CD14-positive monocyte (primary cell): Measurements from ENCODE around the gene E2F2. TPM values are rescaled to one million over a fixed set of nuclear protein-coding genes. Genes with fewer than 3 reads are reported as not detected.

Source experiments
- DNase-seq, 3 donors: peaks; one replicate each; pipeline ENCODE4 v3.0.0-alpha.2; 2011 to 2022
- H2AFZ ChIP-seq: 2 replicates; pipeline ENCODE4 v1.6.0; 2012; ENCODE audit warnings: mild to moderate bottlenecking, low read depth, low read length, inconsistent platforms; ENCODE audit not compliant: insufficient read depth, poor library complexity, severe bottlenecking
- H3K27ac ChIP-seq, 2 donors: 1 replicate in 1 of 2; 2 replicates in 1 of 2; pipeline ENCODE4 v1.5.1; 2012 to 2013; ENCODE audit warnings: low read length in 2 of 2, control low read depth in 1 of 2, inconsistent platforms in 1 of 2, low read depth in 1 of 2, mild to moderate bottlenecking in 1 of 2
- H3K27me3 ChIP-seq, 2 donors: one replicate each; pipeline versions ENCODE4 v1.6.0 to v1.6.1; 2011 to 2013; ENCODE audit warnings: low read length in 2 of 2; ENCODE audit not compliant: control insufficient read depth in 2 of 2, insufficient read depth in 2 of 2
- H3K36me3 ChIP-seq, 2 donors: replicated peaks in 1 of 2; 1 replicate in 1 of 2; 2 replicates in 1 of 2; pipeline versions ENCODE4 v1.5.1 to v1.6.1; 2012 to 2013; ENCODE audit warnings: low read length in 2 of 2, control low read depth in 1 of 2, inconsistent platforms in 1 of 2, mild to moderate bottlenecking in 1 of 2; ENCODE audit not compliant: insufficient read depth in 2 of 2, control insufficient read depth in 1 of 2
- H3K4me1 ChIP-seq, 2 donors: 1 replicate in 1 of 2; 2 replicates in 1 of 2; pipeline versions ENCODE4 v1.5.1 to v1.6.1; 2012 to 2013; ENCODE audit warnings: low read length in 2 of 2, control low read depth in 1 of 2, inconsistent platforms in 1 of 2, mild to moderate bottlenecking in 1 of 2, moderate library complexity in 1 of 2; ENCODE audit not compliant: insufficient read depth in 2 of 2, control insufficient read depth in 1 of 2
- H3K4me2 ChIP-seq: replicated peaks from 2 replicates; pipeline ENCODE3; 2012; ENCODE audit warnings: low read length, moderate library complexity, mild to moderate bottlenecking; ENCODE audit not compliant: poor library complexity, severe bottlenecking; ENCODE audit errors: extremely low read depth
- H3K4me3 ChIP-seq, 3 experiments: fragments of 200-600 bp in 1 of 3; sonication (generic) in 1 of 3; replicated peaks in 1 of 3; 1 replicate in 2 of 3; 2 replicates in 1 of 3; pipeline ENCODE4 v1.5.1; 2011 to 2013; ENCODE audit warnings: low read length in 3 of 3, mild to moderate bottlenecking in 3 of 3, control low read depth in 2 of 3, low read depth in 2 of 3, inconsistent platforms in 1 of 3, moderate library complexity in 1 of 3
- H3K79me2 ChIP-seq: 2 replicates; pipeline ENCODE4 v1.6.0; 2012; ENCODE audit warnings: mild to moderate bottlenecking, control low read depth, inconsistent platforms, low read length, moderate library complexity; ENCODE audit not compliant: insufficient read depth
- H3K9ac ChIP-seq: 2 replicates; pipeline ENCODE4 v1.6.0; 2017; ENCODE audit warnings: low read length, mild to moderate bottlenecking; ENCODE audit not compliant: insufficient read depth, poor library complexity, severe bottlenecking
- H3K9me3 ChIP-seq, 2 donors: replicated peaks in 1 of 2; 1 replicate in 1 of 2; 2 replicates in 1 of 2; pipeline versions ENCODE4 v1.5.1 to v1.6.1; 2012 to 2013; ENCODE audit warnings: low read length in 2 of 2, control low read depth in 1 of 2; ENCODE audit not compliant: control insufficient read depth in 1 of 2, insufficient read depth in 1 of 2
- H4K20me1 ChIP-seq: 2 replicates; pipeline ENCODE4 v1.6.0; 2012; ENCODE audit warnings: mild to moderate bottlenecking, low read length, control low read depth, moderate library complexity; ENCODE audit not compliant: insufficient read depth
- H3K27ac Mint-ChIP-seq, 7 donors: one replicate each; pipeline ENCODE4 v1.8.0; 2020; ENCODE audit warnings: mild to moderate bottlenecking in 7 of 7, mixed read lengths in 7 of 7, moderate library complexity in 6 of 7, inconsistent platforms in 2 of 7
- H3K27me3 Mint-ChIP-seq, 3 donors: one replicate each; pipeline ENCODE4 v1.8.0; 2021 to 2022; ENCODE audit warnings: low read depth in 3 of 3, mild to moderate bottlenecking in 3 of 3, mixed read lengths in 3 of 3, moderate library complexity in 3 of 3, inconsistent platforms in 1 of 3
- H3K36me3 Mint-ChIP-seq, 2 donors: one replicate each; pipeline ENCODE4 v1.8.0; 2020; ENCODE audit warnings: mixed read lengths in 2 of 2, inconsistent platforms in 1 of 2, mild to moderate bottlenecking in 1 of 2
- H3K4me1 Mint-ChIP-seq: one replicate; pipeline ENCODE4 v1.8.0; 2020; ENCODE audit warnings: mild to moderate bottlenecking, mixed read lengths
- H3K4me3 Mint-ChIP-seq, 2 donors: one replicate each; pipeline ENCODE4 v1.8.0; 2020; ENCODE audit warnings: mild to moderate bottlenecking in 2 of 2, mixed read lengths in 2 of 2, moderate library complexity in 1 of 2
- H3K9me3 Mint-ChIP-seq, 7 donors: one replicate each; pipeline ENCODE4 v1.8.0; 2020 to 2022; ENCODE audit warnings: mixed read lengths in 7 of 7, mild to moderate bottlenecking in 6 of 7, moderate library complexity in 6 of 7, inconsistent platforms in 2 of 7
- CTCF ChIP-seq: fragments of 200-600 bp; IDR thresholded peaks from one replicate; pipeline ENCODE4 v1.8.0; 2022; ENCODE audit warnings: antibody characterized with exemption, mild to moderate bottlenecking
- WGBS: methylation state at CpG from one replicate; pipeline ENCODE4 v1.1.5; 2013; ENCODE audit warnings: missing lambda C conversion rate; ENCODE audit not compliant: insufficient coverage; 5-methylcytosine and 5-hydroxymethylcytosine counted together
- intact Hi-C, 2 donors: fragments of 100-400 bp; cut with micrococcal nuclease; formaldehyde crosslinking; loops; one replicate each; pipeline versions ENCODE4 v1.15.0 to v1.15.1; 2023
- polyA plus RNA-seq, 3 donors: library from polyadenylated mRNA; depleted of rRNA in 1 of 3; unstranded in 2 of 3; stranded (reverse) in 1 of 3; fragments of 300-500 nt in 2 of 3; fragments of >200 nt in 1 of 3; fragmentation: Illumina TruSeq in 2 of 3; gene quantifications; 1 replicate in 2 of 3; 2 replicates in 1 of 3; pipeline ENCODE4 v1.2.3, GENCODE V29; 2012 to 2021

The E2F2 gene
- polyA plus RNA-seq, 3 donors: 0.24 to 4.7 (median 1.8) TPM

GRCh38 chr1:23530087-23530746 is 816 bp downstream of the E2F2 start:
- peaks cover 1 to 4% of the 10 kb centered on the region in 2 donors for H3K36me3 Mint-ChIP-seq

More at GRCh38 chr1:23530087-23530746, 816 bp downstream of the E2F2 start:
- Histone ChIP-seq H3K4me3 (peak overlapping the region; percentile 39 to 93 (median 87)), H3K9ac (peak overlapping the region; percentile 73), H3K36me3 (no peaks in the 10 kb centered on the region), H3K9me3 (no peaks in the 10 kb centered on the region), H3K27me3 (no peaks in the 10 kb centered on the region), H2AFZ (peak overlapping the region; percentile 75), H4K20me1 (no peaks in the 10 kb centered on the region), H3K79me2 (peaks cover 65% of the 10 kb centered on the region), H3K27ac (peak overlapping the region; percentile 74 to 99), H3K4me1 (peaks cover 94 to 99% of the 10 kb centered on the region in 2 donors), H3K4me2 (peak overlapping the region; percentile 100)
- intact Hi-C loops: no loop called here
- Mint-ChIP-seq H3K4me1 (peaks cover 90% of the 10 kb centered on the region), H3K27me3 (peaks cover 0 to 4% (median 0%) of the 10 kb centered on the region in 3 donors), H3K27ac (peak overlapping the region; percentile 94 to 99 (median 97)), H3K9me3 (no peaks in the 10 kb centered on the region), H3K4me3 (peak overlapping the region; percentile 82 to 94)
- no peak for TF ChIP-seq CTCF
- 1% methylated on average over 19 of the region's 22 CpGs for WGBS
- DNase-seq: peak in 2 of 3 donors; percentile 43 to 52
